K562 (cell line): ENCODE measurements around the gene SLC2A9. TPM values are rescaled to one million over a fixed set of nuclear protein-coding genes. Genes with fewer than 3 reads are reported as not detected.
A peak's percentile ranks its signal among the peaks of the same experiment; 100 is the strongest.

Experiments
- ATAC-seq: fragments of 200-7000 bp; cut with Tn5 transposase; 3 replicates; pipeline ENCODE4 v1.9.1; 2020; ENCODE audit warnings: moderate library complexity
- BruUV-seq: library from RNA; stranded (reverse); fragments of 400-500 nt; replicated peaks from 2 replicates; lab custom pipeline; 2021; lab: Mats Ljungman, UMichigan
- CTCF ChIA-PET: fragments of 300-600 bp; formaldehyde crosslinking; extraction: SDS; loops from one replicate; lab custom pipeline; 2021; ENCODE audit warnings: low intra/inter-chr PET ratio; lab: Yijun Ruan, JAX
- POLR2A ChIA-PET: fragments of 300-600, 350-650 bp; sonication (Branson Sonifier 250); formaldehyde crosslinking; extraction: SDS; loops from one replicate; lab custom pipeline; 2021; ENCODE audit warnings: antibody characterized with exemption, inconsistent platforms; lab: Yijun Ruan, JAX
- DNase-seq, 4 experiments: peaks; one replicate each; pipeline versions ENCODE4 v3.0.0 to v3.0.0-alpha.2; 2011 to 2018; ENCODE audit warnings: low spot score in 3 of 4, mixed read lengths in 3 of 4; ENCODE audit errors: extremely low read depth in 1 of 4
- FAIRE-seq: peaks from 2 replicates; lab custom pipeline; 2011; peaks lifted over from hg19 to GRCh38; lab: Jason Lieb, UNC
- H2AFZ ChIP-seq: 2 replicates; pipeline ENCODE4 v1.6.0; 2011; ENCODE audit warnings: low read depth, low read length, control low read depth, inconsistent platforms
- H3K27ac ChIP-seq: fragments of 200-600 bp; 3 replicates; pipeline ENCODE4 v1.8.0; 2011; ENCODE audit warnings: low read depth, mild to moderate bottlenecking, control low read depth, inconsistent platforms, low read length, moderate library complexity, mixed read lengths; ENCODE audit errors: extremely low read depth
- H3K27me3 ChIP-seq, 2 experiments: fragments of 300-600 bp in 1 of 2; 2 replicates in 1 of 2; 3 replicates in 1 of 2; pipeline versions ENCODE4 v1.6.0 to v1.8.0; 2011; ENCODE audit warnings: inconsistent platforms in 2 of 2, low read length in 2 of 2, mild to moderate bottlenecking in 1 of 2, mixed read lengths in 1 of 2, moderate library complexity in 1 of 2; ENCODE audit not compliant: control insufficient read depth in 2 of 2, insufficient read depth in 2 of 2
- H3K36me3 ChIP-seq: fragments of 300-600 bp; 3 replicates; pipeline ENCODE4 v1.8.0; 2011; ENCODE audit warnings: mild to moderate bottlenecking, low read length, inconsistent platforms; ENCODE audit not compliant: control insufficient read depth, insufficient read depth
- H3K4me1 ChIP-seq, 2 experiments: fragments of 200-600 bp in 1 of 2; replicated peaks in 1 of 2; 2 replicates in 1 of 2; 3 replicates in 1 of 2; pipeline versions ENCODE4 v1.5.1 to v1.8.0; 2011; ENCODE audit warnings: inconsistent platforms in 2 of 2, low read length in 2 of 2, mild to moderate bottlenecking in 1 of 2, mixed read lengths in 1 of 2, moderate library complexity in 1 of 2; ENCODE audit not compliant: control insufficient read depth in 2 of 2, insufficient read depth in 2 of 2
- H3K4me2 ChIP-seq: 2 replicates; pipeline ENCODE4 v1.6.1; 2011; ENCODE audit warnings: low read length, control low read depth, inconsistent platforms, mixed read lengths; ENCODE audit not compliant: insufficient read depth
- H3K4me3 ChIP-seq: fragments of 200-600 bp; sonication (generic), shearing (Covaris generic); 2 replicates; pipeline ENCODE4 v1.5.1; 2016; ENCODE audit warnings: control low read depth, inconsistent platforms
- H3K79me2 ChIP-seq: fragments of 200-600 bp; 3 replicates; pipeline ENCODE4 v1.8.0; 2011; ENCODE audit warnings: low read length, inconsistent platforms; ENCODE audit not compliant: control insufficient read depth, insufficient read depth
- H3K9ac ChIP-seq, 2 experiments: 2 replicates each; pipeline versions ENCODE4 v1.6.0 to v1.6.1; 2011; ENCODE audit warnings: low read depth in 2 of 2, low read length in 2 of 2, control low read depth in 1 of 2, inconsistent platforms in 1 of 2, mild to moderate bottlenecking in 1 of 2, mixed read lengths in 1 of 2; ENCODE audit not compliant: insufficient read depth in 1 of 2
- H3K9me1 ChIP-seq: one replicate; pipeline ENCODE4 v1.6.0; 2011; ENCODE audit warnings: inconsistent platforms, mild to moderate bottlenecking, low read length, moderate library complexity; ENCODE audit not compliant: control insufficient read depth, insufficient read depth
- H3K9me3 ChIP-seq: replicated peaks from 2 replicates; pipeline ENCODE4 v1.5.1; 2011; ENCODE audit warnings: low read depth, low read length, inconsistent platforms; ENCODE audit not compliant: control insufficient read depth, insufficient read depth
- H4K20me1 ChIP-seq: replicated peaks from 2 replicates; pipeline ENCODE4 v1.6.1; 2011; ENCODE audit warnings: low read length, inconsistent platforms, mixed read lengths; ENCODE audit not compliant: control insufficient read depth, insufficient read depth
- ARID4B ChIP-seq: sonication (generic); formaldehyde crosslinking; IDR thresholded peaks from 2 replicates; pipeline ENCODE4 v1.8.0; 2022; ENCODE audit warnings: mild to moderate bottlenecking, missing genetic modification reagents
- CBFA2T3 ChIP-seq: fragments of 450-650 bp; IDR thresholded peaks from 2 replicates; pipeline ENCODE4 v1.6.1; 2017
- COPS2 ChIP-seq: fragments of 450-650 bp; conservative IDR thresholded peaks from 2 replicates; pipeline ENCODE4 v1.6.1; 2016; ENCODE audit warnings: mild to moderate bottlenecking, moderate library complexity
- HMG20B ChIP-seq: fragments of 250-450 bp; sonication (Bioruptor Pico); IDR thresholded peaks from 2 replicates; pipeline ENCODE4 v1.5.0; 2021; ENCODE audit warnings: mild to moderate bottlenecking
- HMGXB4 ChIP-seq: sonication (generic); formaldehyde crosslinking; IDR thresholded peaks from 2 replicates; pipeline ENCODE4 v1.8.1; 2023; ENCODE audit warnings: mild to moderate bottlenecking, missing genetic modification reagents
- KAT8 ChIP-seq: fragments of 450-650 bp; IDR thresholded peaks from 2 replicates; pipeline ENCODE4 v1.6.1; 2016; ENCODE audit warnings: low read depth, mild to moderate bottlenecking
- MYNN ChIP-seq, 2 experiments: sonication (generic); formaldehyde crosslinking in 1 of 2; IDR thresholded peaks; 2 replicates each; pipeline versions ENCODE4 v1.5.0 to v1.6.1; 2016 to 2020; ENCODE audit warnings: antibody characterized with exemption in 1 of 2, missing genetic modification reagents in 1 of 2
- NBN ChIP-seq: fragments of 450-650 bp; IDR thresholded peaks from 2 replicates; pipeline ENCODE4 v1.6.1; 2016; ENCODE audit warnings: low read depth, mild to moderate bottlenecking
- NELFE ChIP-seq: IDR thresholded peaks from 2 replicates; pipeline ENCODE4 v1.6.1; 2011; ENCODE audit warnings: mild to moderate bottlenecking; ENCODE audit not compliant: insufficient read depth, insufficient read length
- RBM34 ChIP-seq: fragments of 200-400 bp; formaldehyde crosslinking; IDR thresholded peaks from 2 replicates; pipeline ENCODE4 v1.6.1; 2018; ENCODE audit warnings: low read length, borderline replicate concordance; ENCODE audit not compliant: insufficient read depth
- WHSC1 ChIP-seq: IDR thresholded peaks from one replicate; pipeline ENCODE4 v1.6.1; 2012; ENCODE audit warnings: low read length, control low read depth, inconsistent platforms
- ZNF347 ChIP-seq: fragments of 450-650 bp; formaldehyde crosslinking; IDR thresholded peaks from 2 replicates; pipeline ENCODE4 v1.4.0; 2020; ENCODE audit warnings: low read depth, mild to moderate bottlenecking, moderate library complexity
- ZNF41 ChIP-seq: fragments of 250-450 bp; sonication (Bioruptor Pico); conservative IDR thresholded peaks from 2 replicates; pipeline ENCODE4 v1.4.0; 2020; ENCODE audit warnings: mild to moderate bottlenecking
- WGBS: fragments of 100-300 bp; shearing (Covaris generic); methylation state at CpG from one replicate; pipeline ENCODE4 v1.1.6; 2016; ENCODE audit warnings: low coverage, mixed read lengths; ENCODE audit not compliant: insufficient coverage; ENCODE audit errors: missing lambda C conversion rate; 5-methylcytosine and 5-hydroxymethylcytosine counted together
- in situ Hi-C: fragments of 300-500 bp; cut with MboI; formaldehyde crosslinking; loops from 4 replicates; pipeline ENCODE4 v1.15.0; 2018; ENCODE audit warnings: inconsistent platforms, mixed read lengths
- intact Hi-C: fragments of 100-400 bp; cut with micrococcal nuclease; formaldehyde crosslinking; loops from 2 replicates; pipeline ENCODE4 v1.14.2; 2022
- polyA plus RNA-seq, 8 experiments: library from polyadenylated mRNA; depleted of rRNA in 4 of 8; stranded (reverse) in 5 of 8; unstranded in 3 of 8; fragments of >200 nt; fragmentation: Nextera tagmentation in 2 of 8; fragmentation: Illumina TruSeq in 1 of 8; extraction: Ambion mirVana in 2 of 8; extraction: Trizol in 1 of 8; gene quantifications; 2 replicates each; pipeline versions ENCODE4 v1.2.1 to v1.2.3, GENCODE V29; 2011 to 2014; ENCODE audit warnings: inconsistent platforms in 1 of 8, missing spikeins in 1 of 8
- total RNA-seq, 7 experiments: library from RNA; depleted of rRNA in 6 of 7; stranded (reverse); fragments of >200 nt in 6 of 7; fragmentation: Illumina TruSeq in 2 of 7; extraction: Trizol in 2 of 7; gene quantifications; 2 replicates each; pipeline versions ENCODE4 v1.2.1 to v1.2.3, GENCODE V29; 2011 to 2021; ENCODE audit warnings: low replicate concordance in 1 of 7
- TF ChIP-seq, protein P1 (sequence below): fragments of 250-450 bp; sonication (Bioruptor Pico); IDR thresholded peaks from 2 replicates; pipeline ENCODE4 v1.4.0; 2020

The SLC2A9 gene
- total and polyA plus RNA-seq, 9 of the 15 experiments (the other 6 are each of a cell fraction or from before 2014, with no cell fraction given) = 0.15 to 1.9 (median 0.76) TPM

GRCh38 chr4:10033191-10033881 lies 12.0 kb upstream of the SLC2A9 start:
- DNase-seq = peak; percentile 33 to 52 (median 42)
- peak; percentile 65 for ATAC-seq
- H2AFZ ChIP-seq = no peak overlapping the region
- TF ChIP-seq CBFA2T3 (peak; percentile 17; the same call in 1 of the 2 replicates), HMGXB4 (CRISPR knock-in tag) (no peak), NBN (no peak), ARID4B (CRISPR knock-in tag) (no peak), MYNN (IDR thresholded peaks at IDR 0.05) (no peak), MYNN (CRISPR knock-in tag; IDR thresholded peaks at IDR 0.05) (no peak), RBM34 (no peak), COPS2 (no peak), ZNF347 (CRISPR knock-in tag) (no peak), KAT8 (no peak), HMG20B (CRISPR knock-in tag) (no peak), ZNF41 (CRISPR knock-in tag) (no peak), WHSC1 (no peak), NELFE (no peak)
- TF ChIP-seq, protein P1, sequence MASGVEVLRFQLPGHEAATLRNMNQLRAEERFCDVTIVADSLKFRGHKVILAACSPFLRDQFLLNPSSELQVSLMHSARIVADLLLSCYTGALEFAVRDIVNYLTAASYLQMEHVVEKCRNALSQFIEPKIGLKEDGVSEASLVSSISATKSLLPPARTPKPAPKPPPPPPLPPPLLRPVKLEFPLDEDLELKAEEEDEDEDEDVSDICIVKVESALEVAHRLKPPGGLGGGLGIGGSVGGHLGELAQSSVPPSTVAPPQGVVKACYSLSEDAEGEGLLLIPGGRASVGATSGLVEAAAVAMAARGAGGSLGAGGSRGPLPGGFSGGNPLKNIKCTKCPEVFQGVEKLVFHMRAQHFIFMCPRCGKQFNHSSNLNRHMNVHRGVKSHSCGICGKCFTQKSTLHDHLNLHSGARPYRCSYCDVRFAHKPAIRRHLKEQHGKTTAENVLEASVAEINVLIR (CRISPR knock-in tag) = no peak

More at GRCh38 chr4:10033191-10033881, 12.0 kb upstream of the SLC2A9 start:
- Histone ChIP-seq H3K4me2 (peak overlapping the region; percentile 43), H3K36me3 (no peaks in the 10 kb centered on the region), H4K20me1 (no peaks in the 10 kb centered on the region; the same call in 1 of the 2 replicates), H3K4me3 (no peak overlapping the region), H3K9me1 (no peaks in the 10 kb centered on the region), H3K9ac (no peak overlapping the region), H3K27me3 (peaks cover 13 to 48% of the 10 kb centered on the region in 2 experiments; a peak in 4 of 5 replicates), H3K4me1 (peaks cover 7 to 14% of the 10 kb centered on the region in 2 experiments; a peak in 4 of 5 replicates), H3K9me3 (no peaks in the 10 kb centered on the region), H3K79me2 (no peaks in the 10 kb centered on the region), H3K27ac (no peak overlapping the region)
- in situ Hi-C loops (no loop called here), intact Hi-C loops (no loop called here)
- 1% methylated on average over 18 of the region's 18 CpGs for WGBS
- ChIA-PET CTCF (no interaction called here), POLR2A (interaction anchor here (0.7 to 1.4 kb wide), 4 partner anchors 8 to 566 kb away, joined by 3 read pairs; no protein-coding TSS in a partner anchor)
- peak; percentile 62 for FAIRE-seq
- no TSS peak for BruUV-seq
